RWPE2 (cell line): Measurements from ENCODE around the gene ACAA2.

ENCODE experiments used
- ATAC-seq: fragments of 200-7000 bp; cut with Tn5 transposase; 3 replicates; pipeline ENCODE4 v1.9.1; 2021; ENCODE audit warnings: low read depth
- DNase-seq: peaks from one replicate; pipeline ENCODE4 v3.0.0-alpha.2; 2020; ENCODE audit warnings: low spot score
- H3K27ac ChIP-seq: fragments of 450-650 bp; 2 replicates; pipeline ENCODE4 v1.5.1; 2017; ENCODE audit warnings: mild to moderate bottlenecking; ENCODE audit not compliant: poor library complexity, severe bottlenecking
- H3K27me3 ChIP-seq: fragments of 250-450 bp; sonication (Bioruptor Pico); 2 replicates; pipeline ENCODE4 v1.5.1; 2021; ENCODE audit warnings: mild to moderate bottlenecking, moderate library complexity; ENCODE audit not compliant: insufficient read depth, poor library complexity, severe bottlenecking
- H3K36me3 ChIP-seq: fragments of 250-450 bp; sonication (Bioruptor Pico); 2 replicates; pipeline ENCODE4 v1.5.1; 2020; ENCODE audit warnings: low read depth, mild to moderate bottlenecking, moderate library complexity
- H3K4me1 ChIP-seq: fragments of 250-450 bp; sonication (Bioruptor Pico); 2 replicates; pipeline ENCODE4 v1.5.1; 2021; ENCODE audit warnings: mild to moderate bottlenecking, moderate library complexity; ENCODE audit not compliant: insufficient read depth, poor library complexity, severe bottlenecking
- H3K4me3 ChIP-seq: fragments of 250-450 bp; sonication (Bioruptor Pico); 2 replicates; pipeline ENCODE4 v1.5.1; 2021; ENCODE audit warnings: mild to moderate bottlenecking, moderate library complexity; ENCODE audit not compliant: severe bottlenecking
- H3K9me3 ChIP-seq: fragments of 250-450 bp; sonication (Bioruptor Pico); 2 replicates; pipeline ENCODE4 v1.5.1; 2021; ENCODE audit warnings: mild to moderate bottlenecking, moderate library complexity; ENCODE audit not compliant: severe bottlenecking
- TF ChIP-seq, protein P1 (sequence below): fragments of 450-650 bp; IDR thresholded peaks from one replicate; pipeline ENCODE4 v1.5.1; 2017; ENCODE audit warnings: mild to moderate bottlenecking, moderate library complexity; ENCODE audit not compliant: poor library complexity, severe bottlenecking

Gene ACAA2

DNA sequence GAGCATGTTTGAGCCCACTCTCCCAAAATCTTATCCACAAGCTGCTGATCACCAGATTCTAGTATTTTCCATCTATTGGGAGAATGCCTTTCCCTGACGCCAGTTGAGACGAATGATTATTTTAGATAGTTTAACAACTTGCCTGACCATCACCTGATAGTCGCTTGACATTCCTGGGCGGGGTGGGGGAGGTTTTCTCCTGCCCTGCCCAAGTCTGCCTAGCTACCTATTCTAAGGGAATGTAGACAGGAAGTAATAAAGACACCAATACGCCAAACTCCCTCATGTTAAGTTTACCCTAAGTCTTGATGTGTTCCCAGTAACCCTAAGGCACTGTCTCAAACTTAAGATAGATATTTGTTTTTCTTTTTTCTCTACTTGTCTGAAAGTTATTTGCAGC, 4.6 kb upstream of the ACAA2 start:
- H3K27me3 ChIP-seq, result no peaks in the 10 kb centered on the region
- H3K27ac ChIP-seq, result peak overlapping the region; percentile 25
- ATAC-seq (no peak), DNase-seq (no peak)
- H3K4me1 ChIP-seq, result no peaks in the 10 kb centered on the region
- no peaks in the 10 kb centered on the region; the same call in 1 of the 2 replicates for H3K36me3 ChIP-seq
- no peak overlapping the region for H3K4me3 ChIP-seq
- TF ChIP-seq, protein P1, sequence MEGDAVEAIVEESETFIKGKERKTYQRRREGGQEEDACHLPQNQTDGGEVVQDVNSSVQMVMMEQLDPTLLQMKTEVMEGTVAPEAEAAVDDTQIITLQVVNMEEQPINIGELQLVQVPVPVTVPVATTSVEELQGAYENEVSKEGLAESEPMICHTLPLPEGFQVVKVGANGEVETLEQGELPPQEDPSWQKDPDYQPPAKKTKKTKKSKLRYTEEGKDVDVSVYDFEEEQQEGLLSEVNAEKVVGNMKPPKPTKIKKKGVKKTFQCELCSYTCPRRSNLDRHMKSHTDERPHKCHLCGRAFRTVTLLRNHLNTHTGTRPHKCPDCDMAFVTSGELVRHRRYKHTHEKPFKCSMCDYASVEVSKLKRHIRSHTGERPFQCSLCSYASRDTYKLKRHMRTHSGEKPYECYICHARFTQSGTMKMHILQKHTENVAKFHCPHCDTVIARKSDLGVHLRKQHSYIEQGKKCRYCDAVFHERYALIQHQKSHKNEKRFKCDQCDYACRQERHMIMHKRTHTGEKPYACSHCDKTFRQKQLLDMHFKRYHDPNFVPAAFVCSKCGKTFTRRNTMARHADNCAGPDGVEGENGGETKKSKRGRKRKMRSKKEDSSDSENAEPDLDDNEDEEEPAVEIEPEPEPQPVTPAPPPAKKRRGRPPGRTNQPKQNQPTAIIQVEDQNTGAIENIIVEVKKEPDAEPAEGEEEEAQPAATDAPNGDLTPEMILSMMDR, result no peak
- no peaks in the 10 kb centered on the region for H3K9me3 ChIP-seq

- no peak for DNase-seq
- Histone ChIP-seq H3K27ac (no peak overlapping the region), H3K9me3 (no peaks in the 10 kb centered on the region), H3K27me3 (no peaks in the 10 kb centered on the region), H3K36me3 (no peaks in the 10 kb centered on the region; the same call in 1 of the 2 replicates), H3K4me1 (no peaks in the 10 kb centered on the region), H3K4me3 (no peak overlapping the region)
- no peak for ATAC-seq
- TF ChIP-seq, protein P1, result no peak
Measured at GRCh38 chr18:49815927-49816326, 2.6 kb upstream of the ACAA2 start.

GRCh38 chr18:49814147-49814499, 790 bp upstream of the ACAA2 start:
- H3K27me3 ChIP-seq, result no peaks in the 10 kb centered on the region
- H3K4me3 ChIP-seq, result peak overlapping the region; percentile 85
- TF ChIP-seq, protein P1, result no peak
- H3K9me3 ChIP-seq, result no peaks in the 10 kb centered on the region
- no peaks in the 10 kb centered on the region; the same call in 1 of the 2 replicates for H3K36me3 ChIP-seq
- H3K4me1 ChIP-seq, result no peaks in the 10 kb centered on the region
- peak overlapping the region; percentile 78 for H3K27ac ChIP-seq
- ATAC-seq (peak; percentile 70), DNase-seq (peak; percentile 51)

- TF ChIP-seq, protein P1, result no peak
- no peak for DNase-seq
Measured at GRCh38 chr18:49813069-49813318, 339 bp downstream of the ACAA2 start.

DNA sequence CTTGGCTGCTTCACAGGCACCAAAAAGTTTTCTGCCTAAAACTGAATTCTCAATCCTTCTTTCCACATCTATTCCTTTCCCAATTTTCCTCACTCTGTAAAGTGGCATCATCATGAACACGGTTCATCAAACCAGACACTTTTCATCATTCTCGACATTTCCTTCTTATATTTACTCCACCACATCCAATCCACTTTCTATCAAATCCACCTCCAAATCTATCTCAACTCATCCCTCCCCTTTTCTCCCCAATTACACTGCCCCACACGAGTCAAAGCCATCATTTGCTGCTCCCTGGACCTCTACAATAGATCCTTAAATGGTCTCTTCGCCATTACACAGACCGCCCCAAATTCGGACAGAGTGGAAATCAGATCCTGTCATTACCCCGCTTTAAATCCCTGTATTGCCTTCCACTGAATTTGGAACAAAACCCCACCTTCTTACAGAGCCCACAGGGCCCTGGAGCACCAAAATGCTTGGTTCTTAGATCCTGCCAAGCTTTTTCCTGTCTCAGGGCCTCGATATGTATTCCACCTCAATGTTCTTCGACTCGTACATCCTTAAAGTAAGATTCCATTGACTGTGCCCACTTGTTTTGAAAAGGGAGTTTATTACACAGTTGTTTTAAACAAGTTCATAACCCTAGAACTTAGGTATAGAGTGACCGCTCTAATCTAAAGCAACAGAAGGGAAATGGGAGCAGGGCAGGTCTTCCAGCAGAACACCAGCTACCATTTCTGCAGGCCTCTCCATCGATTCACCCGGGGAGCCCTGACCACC, 856 bp downstream of the ACAA2 start:
- no peaks in the 10 kb centered on the region for H3K27me3 ChIP-seq
- H3K4me3 ChIP-seq, result peak overlapping the region; percentile 85
- no peaks in the 10 kb centered on the region for H3K9me3 ChIP-seq
- H3K27ac ChIP-seq, result peak overlapping the region; percentile 78
- H3K36me3 ChIP-seq, result no peaks in the 10 kb centered on the region; the same call in 1 of the 2 replicates
- ATAC-seq, result 0 out of 3 replicates have a peak, but pooled peaks have one; percentile 10
- no peaks in the 10 kb centered on the region for H3K4me1 ChIP-seq
- DNase-seq, result no peak
- TF ChIP-seq, protein P1, result no peak

More at GRCh38 chr18:49813069-49813318, 339 bp downstream of the ACAA2 start:
- H3K9me3 ChIP-seq, result no peaks in the 10 kb centered on the region
- H3K4me1 ChIP-seq, result no peaks in the 10 kb centered on the region
- H3K4me3 ChIP-seq, result peak overlapping the region; percentile 85
- H3K27me3 ChIP-seq, result no peaks in the 10 kb centered on the region
- H3K36me3 ChIP-seq, result no peaks in the 10 kb centered on the region; the same call in 1 of the 2 replicates
- H3K27ac ChIP-seq, result peak overlapping the region; percentile 78
- ATAC-seq, result no peak
